ENCODE results near the gene PPIL6.
"Not testable (repeated sequence)": the region's sequence is repeated elsewhere in the genome, so short reads cannot be mapped to it uniquely, and the experiment has no call there.

PPIL6 gene

GRCh38 chr6:109466212-109466923, 25.9 kb upstream of the PPIL6 start:
- no peak for DNase-seq (ENCODE audit: low read depth)

GRCh38 chr6:109465772-109466171, 25.3 kb upstream of the PPIL6 start:
- no peak for DNase-seq (ENCODE audit: low read depth)

GRCh38 chr6:109461733-109462526, 21.5 kb upstream of the PPIL6 start:
- DNase-seq (ENCODE audit: low read depth): no peak

GRCh38 chr6:109461205-109461604, 20.8 kb upstream of the PPIL6 start:
- not testable (repeated sequence) for DNase-seq (ENCODE audit: low read depth)

GRCh38 chr6:109460161-109460829, 19.9 kb upstream of the PPIL6 start:
- DNase-seq (ENCODE audit: low read depth): no peak

- DNase-seq (ENCODE audit: low read depth): no peak
Measured at GRCh38 chr6:109458774-109459531, 18.5 kb upstream of the PPIL6 start.

GRCh38 chr6:109457562-109457996, 17.2 kb upstream of the PPIL6 start:
- no peak for DNase-seq (ENCODE audit: low read depth)

GRCh38 chr6:109456710-109457561, 16.5 kb upstream of the PPIL6 start:
- no peak for DNase-seq (ENCODE audit: low read depth)

GRCh38 chr6:109456111-109456583, 15.7 kb upstream of the PPIL6 start:
- no peak for DNase-seq (ENCODE audit: low read depth)

GRCh38 chr6:109455437-109456110, 15.1 kb upstream of the PPIL6 start, which contains the start of gene MICAL1:
Gene MICAL1 (minus strand): TSS chr6:109455772. CDS start chr6:109454196, 1,576 bp downstream.
- peak; percentile 45 for DNase-seq (ENCODE audit: low read depth)

- peak; percentile 52 for DNase-seq (ENCODE audit: low read depth)
Measured at GRCh38 chr6:109454496-109455436, 14.3 kb upstream of the PPIL6 start.

- DNase-seq (ENCODE audit: low read depth): no peak
Measured at GRCh38 chr6:109453594-109454495, 13.4 kb upstream of the PPIL6 start.

GRCh38 chr6:109453156-109453555, 12.7 kb upstream of the PPIL6 start:
- DNase-seq (ENCODE audit: low read depth): no peak

GRCh38 chr6:109452181-109452580, 11.8 kb upstream of the PPIL6 start:
- no peak for DNase-seq (ENCODE audit: low read depth)

GRCh38 chr6:109451376-109451775, 10.9 kb upstream of the PPIL6 start:
- no peak for DNase-seq (ENCODE audit: low read depth)

- DNase-seq (ENCODE audit: low read depth): no peak
Measured at GRCh38 chr6:109450801-109451200, 10.4 kb upstream of the PPIL6 start.

- DNase-seq (ENCODE audit: low read depth): no peak
Measured at GRCh38 chr6:109449795-109450673, 9.6 kb upstream of the PPIL6 start.

All from stimulated activated CD8-positive, alpha-beta memory T cell treated with anti-CD3 and anti-CD28 coated beads, Interleukin-4, amount 100 ng/mL, for 24 hours (primary cell).